SJSA1 (cell line): ENCODE data around the gene GPR55. TPM values are rescaled to one million over a fixed set of nuclear protein-coding genes. Genes with fewer than 3 reads are reported as not detected.

Experiments used
- DNase-seq, 2 experiments: peaks; one replicate each; pipeline ENCODE4 v3.0.0-alpha.2; 2015 to 2020; ENCODE audit warnings: low spot score in 2 of 2, low read depth in 1 of 2
- H3K27ac ChIP-seq: fragments of 250-450 bp; sonication (Bioruptor Pico); 2 replicates; pipeline ENCODE4 v1.5.1; 2020; ENCODE audit warnings: mild to moderate bottlenecking, moderate library complexity
- H3K27me3 ChIP-seq: fragments of 250-450 bp; sonication (Bioruptor Pico); replicated peaks from 2 replicates; pipeline ENCODE4 v1.5.1; 2020; ENCODE audit warnings: mild to moderate bottlenecking, moderate library complexity
- H3K36me3 ChIP-seq: fragments of 250-450 bp; sonication (Bioruptor Pico); 2 replicates; pipeline ENCODE4 v1.5.1; 2020; ENCODE audit warnings: mild to moderate bottlenecking
- H3K4me1 ChIP-seq: fragments of 250-450 bp; sonication (Bioruptor Pico); replicated peaks from 2 replicates; pipeline ENCODE4 v1.6.1; 2021; ENCODE audit warnings: mild to moderate bottlenecking
- H3K4me3 ChIP-seq: fragments of 250-450 bp; sonication (Bioruptor Pico); 2 replicates; pipeline ENCODE4 v1.5.1; 2020; ENCODE audit warnings: mild to moderate bottlenecking
- H3K9me3 ChIP-seq: fragments of 250-450 bp; sonication (Bioruptor Pico); replicated peaks from 2 replicates; pipeline ENCODE4 v1.5.1; 2020; ENCODE audit warnings: mild to moderate bottlenecking
- total RNA-seq: library from RNA; depleted of rRNA; stranded (reverse); fragments of >200 nt; shearing (Covaris generic); gene quantifications from 2 replicates; pipeline ENCODE4 v1.2.3, GENCODE V29; 2014

The GPR55 gene
- total RNA-seq, 1 experiment from 2014 or later: 5.7 TPM

GRCh38 chr2:230925879-230926765 lies 1.1 kb upstream of the GPR55 start:
- no peaks in the 10 kb centered on the region for H3K27me3 ChIP-seq
- H3K9me3 ChIP-seq: no peaks in the 10 kb centered on the region
- no peak overlapping the region for H3K27ac ChIP-seq
- H3K4me1 ChIP-seq: peaks cover 9% of the 10 kb centered on the region; the same call in 1 of the 2 replicates
- DNase-seq: peak in 1 of 2 experiments; percentile 32
- no peaks in the 10 kb centered on the region for H3K36me3 ChIP-seq
- H3K4me3 ChIP-seq: no peak overlapping the region

- no peaks in the 10 kb centered on the region for H3K27me3 ChIP-seq
- H3K4me3 ChIP-seq: no peak overlapping the region
- DNase-seq: peak in 1 of 2 experiments; percentile 29
- H3K36me3 ChIP-seq: no peaks in the 10 kb centered on the region
- no peaks in the 10 kb centered on the region for H3K9me3 ChIP-seq
- peaks cover 9% of the 10 kb centered on the region; the same call in 1 of the 2 replicates for H3K4me1 ChIP-seq
- no peak overlapping the region for H3K27ac ChIP-seq
These were observed 419 bp upstream of the GPR55 start for GRCh38 chr2:230925443-230925878.

GRCh38 chr2:230924092-230924469 lies 961 bp downstream of the GPR55 start:
- Histone ChIP-seq H3K9me3 (no peaks in the 10 kb centered on the region), H3K36me3 (no peaks in the 10 kb centered on the region), H3K4me1 (peaks cover 9% of the 10 kb centered on the region; the same call in 1 of the 2 replicates), H3K4me3 (no peak overlapping the region), H3K27me3 (no peaks in the 10 kb centered on the region), H3K27ac (no peak overlapping the region)
- peak in 1 of 2 experiments; percentile 24 for DNase-seq

GRCh38 chr2:230922951-230923717 lies 1.9 kb downstream of the GPR55 start:
- H3K9me3 ChIP-seq: no peaks in the 10 kb centered on the region
- no peak overlapping the region for H3K4me3 ChIP-seq
- peak in 1 of 2 experiments; percentile 24 for DNase-seq
- no peaks in the 10 kb centered on the region for H3K36me3 ChIP-seq
- H3K27ac ChIP-seq: no peak overlapping the region
- H3K27me3 ChIP-seq: no peaks in the 10 kb centered on the region
- H3K4me1 ChIP-seq: peaks cover 9% of the 10 kb centered on the region; the same call in 1 of the 2 replicates

- Histone ChIP-seq H3K36me3 (no peaks in the 10 kb centered on the region), H3K4me1 (peaks cover 9% of the 10 kb centered on the region; the same call in 1 of the 2 replicates), H3K4me3 (no peak overlapping the region), H3K27ac (no peak overlapping the region), H3K27me3 (no peaks in the 10 kb centered on the region), H3K9me3 (no peaks in the 10 kb centered on the region)
- DNase-seq: peak in 1 of 2 experiments; percentile 25
These were observed 3.0 kb downstream of the GPR55 start for GRCh38 chr2:230921806-230922595.

- H3K9me3 ChIP-seq: no peaks in the 10 kb centered on the region
- no peak overlapping the region for H3K4me3 ChIP-seq
- no peak overlapping the region for H3K27ac ChIP-seq
- H3K27me3 ChIP-seq: no peaks in the 10 kb centered on the region
- peaks cover 9% of the 10 kb centered on the region; the same call in 1 of the 2 replicates for H3K4me1 ChIP-seq
- DNase-seq: peak in 1 of 2 experiments; percentile 5
- H3K36me3 ChIP-seq: no peaks in the 10 kb centered on the region
These were observed 4.9 kb downstream of the GPR55 start for GRCh38 chr2:230920167-230920566.

GRCh38 chr2:230919681-230920080 lies 5.4 kb downstream of the GPR55 start:
- no peaks in the 10 kb centered on the region for H3K36me3 ChIP-seq
- DNase-seq: no peak
- no peak overlapping the region for H3K4me3 ChIP-seq
- peaks cover 9% of the 10 kb centered on the region; the same call in 1 of the 2 replicates for H3K4me1 ChIP-seq
- no peaks in the 10 kb centered on the region for H3K27me3 ChIP-seq
- no peaks in the 10 kb centered on the region for H3K9me3 ChIP-seq
- no peak overlapping the region for H3K27ac ChIP-seq

- no peak for DNase-seq
- Histone ChIP-seq H3K27ac (no peak overlapping the region), H3K4me1 (peaks cover 9% of the 10 kb centered on the region; the same call in 1 of the 2 replicates), H3K36me3 (no peaks in the 10 kb centered on the region), H3K9me3 (no peaks in the 10 kb centered on the region), H3K4me3 (no peak overlapping the region), H3K27me3 (no peaks in the 10 kb centered on the region)
These were observed 5.8 kb downstream of the GPR55 start for GRCh38 chr2:230919240-230919639.

GRCh38 chr2:230916218-230916617 lies 8.8 kb downstream of the GPR55 start:
- H3K27me3 ChIP-seq: no peaks in the 10 kb centered on the region
- H3K27ac ChIP-seq: no peak overlapping the region
- no peaks in the 10 kb centered on the region for H3K9me3 ChIP-seq
- no peak overlapping the region for H3K4me3 ChIP-seq
- peak in 1 of 2 experiments; percentile 27 for DNase-seq
- 0 out of 2 replicates have a peak, but pooled peaks cover under 1% of the 10 kb centered on the region for H3K4me1 ChIP-seq
- H3K36me3 ChIP-seq: no peaks in the 10 kb centered on the region

GRCh38 chr2:230915319-230915718 lies 9.7 kb downstream of the GPR55 start:
- Histone ChIP-seq H3K27me3 (no peaks in the 10 kb centered on the region), H3K4me3 (no peak overlapping the region), H3K9me3 (no peaks in the 10 kb centered on the region), H3K27ac (no peak overlapping the region), H3K4me1 (no peaks in the 10 kb centered on the region), H3K36me3 (no peaks in the 10 kb centered on the region)
- DNase-seq: peak in 1 of 2 experiments; percentile 22

- Histone ChIP-seq H3K4me1 (no peaks in the 10 kb centered on the region), H3K36me3 (no peaks in the 10 kb centered on the region), H3K27me3 (no peaks in the 10 kb centered on the region), H3K27ac (no peak overlapping the region), H3K9me3 (no peaks in the 10 kb centered on the region), H3K4me3 (no peak overlapping the region)
- DNase-seq: peak in 1 of 2 experiments; percentile 22
These were observed 10.2 kb downstream of the GPR55 start for GRCh38 chr2:230914886-230915285.

GRCh38 chr2:230913406-230914143 lies 11.5 kb downstream of the GPR55 start:
- H3K27me3 ChIP-seq: no peaks in the 10 kb centered on the region
- H3K9me3 ChIP-seq: no peaks in the 10 kb centered on the region
- DNase-seq: peak in 1 of 2 experiments; percentile 25
- no peaks in the 10 kb centered on the region for H3K36me3 ChIP-seq
- no peak overlapping the region for H3K27ac ChIP-seq
- peaks cover 8% of the 10 kb centered on the region for H3K4me1 ChIP-seq
- H3K4me3 ChIP-seq: no peak overlapping the region
